HepG2 (cell line): Measurements from ENCODE around the gene PITHD1. TPM values are rescaled to one million over a fixed set of nuclear protein-coding genes. Genes with fewer than 3 reads are reported as not detected.

ENCODE experiments used
- AGO2 ChIP-seq: fragments of 200-400 bp; formaldehyde crosslinking; optimal IDR thresholded peaks from 2 replicates; pipeline ENCODE3; 2017; ENCODE audit warnings: mild to moderate bottlenecking, low read depth, low read length, moderate library complexity
- ELF3 ChIP-seq: IDR thresholded peaks from 2 replicates; pipeline ENCODE4 v1.6.1; 2016; ENCODE audit warnings: missing genetic modification reagents, missing compliant biosample characterization
- FOXM1 ChIP-seq: sonication (generic); formaldehyde crosslinking; IDR thresholded peaks from 2 replicates; pipeline ENCODE4 v1.5.0; 2020; ENCODE audit warnings: missing genetic modification reagents
- GATAD1 ChIP-seq: IDR thresholded peaks from 2 replicates; pipeline ENCODE4 v1.6.1; 2016; ENCODE audit warnings: missing genetic modification reagents, missing compliant biosample characterization
- HHEX ChIP-seq: IDR thresholded peaks from 2 replicates; pipeline ENCODE4 v1.6.1; 2016; ENCODE audit warnings: control low read depth
- HIVEP1 ChIP-seq: sonication (generic); formaldehyde crosslinking; IDR thresholded peaks from 2 replicates; pipeline ENCODE4 v1.4.0; 2020; ENCODE audit warnings: mild to moderate bottlenecking, missing genetic modification reagents
- HOXA9 ChIP-seq: sonication (generic); formaldehyde crosslinking; IDR thresholded peaks from 2 replicates; pipeline ENCODE4 v1.8.1; 2022; ENCODE audit warnings: missing genetic modification reagents, mild to moderate bottlenecking, moderate library complexity, borderline replicate concordance
- MBD4 ChIP-seq: IDR thresholded peaks from 2 replicates; pipeline ENCODE4 v1.6.1; 2012; ENCODE audit warnings: low read length, inconsistent platforms, borderline replicate concordance
- MIXL1 ChIP-seq: IDR thresholded peaks from 2 replicates; pipeline ENCODE4 v1.6.1; 2016
- PAWR ChIP-seq: sonication (generic); formaldehyde crosslinking; IDR thresholded peaks from 2 replicates; pipeline ENCODE4 v1.4.0; 2020; ENCODE audit warnings: missing genetic modification reagents, mild to moderate bottlenecking, borderline replicate concordance
- PHF21A ChIP-seq: sonication (generic); formaldehyde crosslinking; IDR thresholded peaks from 2 replicates; pipeline ENCODE4 v1.5.0; 2020; ENCODE audit warnings: mild to moderate bottlenecking, missing genetic modification reagents
- SMAD1 ChIP-seq: sonication (generic); formaldehyde crosslinking; IDR thresholded peaks from 2 replicates; pipeline ENCODE4 v1.4.0; 2020; ENCODE audit warnings: missing genetic modification reagents, low read depth, mild to moderate bottlenecking, borderline replicate concordance
- SPEN ChIP-seq: sonication (generic); formaldehyde crosslinking; IDR thresholded peaks from 2 replicates; pipeline ENCODE4 v1.5.1; 2020; ENCODE audit warnings: low read depth, mild to moderate bottlenecking, missing genetic modification reagents
- ZBTB8A ChIP-seq: sonication (generic); formaldehyde crosslinking; IDR thresholded peaks from 2 replicates; pipeline ENCODE4 v1.4.0; 2020; ENCODE audit warnings: mild to moderate bottlenecking, low read depth, missing genetic modification reagents, borderline replicate concordance
- ZNF24 ChIP-seq: fragments of 450-650 bp; IDR thresholded peaks from 2 replicates; pipeline ENCODE4 v1.6.1; 2017; ENCODE audit warnings: antibody characterized with exemption, mild to moderate bottlenecking
- ZNF451 ChIP-seq: sonication (generic); formaldehyde crosslinking; IDR thresholded peaks from 2 replicates; pipeline ENCODE4 v1.5.0; 2020; ENCODE audit warnings: mild to moderate bottlenecking, missing genetic modification reagents
- ZNF713 ChIP-seq: sonication (generic); formaldehyde crosslinking; IDR thresholded peaks from 2 replicates; pipeline ENCODE4 v1.4.0; 2020; ENCODE audit warnings: mild to moderate bottlenecking, missing genetic modification reagents
- polyA plus RNA-seq, 8 experiments: library from polyadenylated mRNA; depleted of rRNA in 3 of 8; stranded (reverse) in 7 of 8; unstranded in 1 of 8; fragments of >200 nt; fragmentation: Illumina TruSeq in 4 of 8; extraction: Trizol in 4 of 8; gene quantifications; 2 replicates each; pipeline versions ENCODE4 v1.2.1 to v1.2.3, GENCODE V29; 2011 to 2016; ENCODE audit warnings: low read depth in 4 of 8, missing spikeins in 1 of 8, mixed read lengths in 1 of 8; ENCODE audit not compliant: insufficient read depth in 1 of 8
- total RNA-seq, 5 experiments: library from RNA; depleted of rRNA; stranded (reverse); fragments of >200 nt; fragmentation: Illumina TruSeq; extraction: Trizol; gene quantifications; 2 replicates each; pipeline ENCODE4 v1.2.3, GENCODE V29; 2016; ENCODE audit warnings: low read depth in 1 of 5
- TF ChIP-seq, protein P1 (sequence below): sonication (generic); formaldehyde crosslinking; IDR thresholded peaks from 2 replicates; pipeline ENCODE4 v1.4.0; 2020; ENCODE audit warnings: missing genetic modification reagents, borderline replicate concordance
- TF ChIP-seq, protein P2 (sequence below): sonication (generic); formaldehyde crosslinking; IDR thresholded peaks from 2 replicates; pipeline ENCODE4 v1.8.0; 2022; ENCODE audit warnings: missing genetic modification reagents, low read depth, mild to moderate bottlenecking, borderline replicate concordance
- TF ChIP-seq, protein P3 (sequence below): sonication (generic); formaldehyde crosslinking; IDR thresholded peaks from 2 replicates; pipeline ENCODE4 v1.8.0; 2022; ENCODE audit warnings: missing genetic modification reagents, mild to moderate bottlenecking, borderline replicate concordance
- TF ChIP-seq, protein P4 (sequence below): sonication (generic); formaldehyde crosslinking; IDR thresholded peaks from 2 replicates; pipeline ENCODE4 v1.5.0; 2020; ENCODE audit warnings: mild to moderate bottlenecking, missing genetic modification reagents, moderate library complexity
- TF ChIP-seq, protein P5 (sequence below): conservative IDR thresholded peaks from 2 replicates; pipeline ENCODE4 v1.6.1; 2018; ENCODE audit warnings: missing genetic modification reagents

The PITHD1 gene
- total and polyA plus RNA-seq, 2 of the 13 experiments (the other 11 are each of a cell fraction or from before 2014, with no cell fraction given), result 28.0 to 37.3 TPM

- TF ChIP-seq, protein P1, sequence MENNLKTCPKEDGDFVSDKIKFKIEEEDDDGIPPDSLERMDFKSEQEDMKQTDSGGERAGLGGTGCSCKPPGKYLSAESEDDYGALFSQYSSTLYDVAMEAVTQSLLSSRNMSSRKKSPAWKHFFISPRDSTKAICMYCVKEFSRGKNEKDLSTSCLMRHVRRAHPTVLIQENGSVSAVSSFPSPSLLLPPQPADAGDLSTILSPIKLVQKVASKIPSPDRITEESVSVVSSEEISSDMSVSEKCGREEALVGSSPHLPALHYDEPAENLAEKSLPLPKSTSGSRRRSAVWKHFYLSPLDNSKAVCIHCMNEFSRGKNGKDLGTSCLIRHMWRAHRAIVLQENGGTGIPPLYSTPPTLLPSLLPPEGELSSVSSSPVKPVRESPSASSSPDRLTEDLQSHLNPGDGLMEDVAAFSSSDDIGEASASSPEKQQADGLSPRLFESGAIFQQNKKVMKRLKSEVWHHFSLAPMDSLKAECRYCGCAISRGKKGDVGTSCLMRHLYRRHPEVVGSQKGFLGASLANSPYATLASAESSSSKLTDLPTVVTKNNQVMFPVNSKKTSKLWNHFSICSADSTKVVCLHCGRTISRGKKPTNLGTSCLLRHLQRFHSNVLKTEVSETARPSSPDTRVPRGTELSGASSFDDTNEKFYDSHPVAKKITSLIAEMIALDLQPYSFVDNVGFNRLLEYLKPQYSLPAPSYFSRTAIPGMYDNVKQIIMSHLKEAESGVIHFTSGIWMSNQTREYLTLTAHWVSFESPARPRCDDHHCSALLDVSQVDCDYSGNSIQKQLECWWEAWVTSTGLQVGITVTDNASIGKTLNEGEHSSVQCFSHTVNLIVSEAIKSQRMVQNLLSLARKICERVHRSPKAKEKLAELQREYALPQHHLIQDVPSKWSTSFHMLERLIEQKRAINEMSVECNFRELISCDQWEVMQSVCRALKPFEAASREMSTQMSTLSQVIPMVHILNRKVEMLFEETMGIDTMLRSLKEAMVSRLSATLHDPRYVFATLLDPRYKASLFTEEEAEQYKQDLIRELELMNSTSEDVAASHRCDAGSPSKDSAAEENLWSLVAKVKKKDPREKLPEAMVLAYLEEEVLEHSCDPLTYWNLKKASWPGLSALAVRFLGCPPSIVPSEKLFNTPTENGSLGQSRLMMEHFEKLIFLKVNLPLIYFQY (CRISPR knock-in tag), result no peak; the same call in 1 of the 2 replicates
- TF ChIP-seq, protein P2, sequence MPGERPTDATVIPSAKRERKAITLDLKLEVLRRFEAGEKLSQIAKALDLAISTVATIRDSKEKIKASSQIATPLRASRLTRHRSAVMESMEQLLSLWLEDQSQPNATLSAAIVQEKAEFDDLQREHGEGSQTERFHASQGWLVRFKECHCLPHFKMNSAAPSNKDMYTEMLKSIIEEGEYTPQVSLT (CRISPR knock-in tag), result no peak
- no peak for TF ChIP-seq PAWR
- TF ChIP-seq FOXM1, result peak; percentile 69; the same call in 1 of the 2 replicates
- peak; percentile 78 for TF ChIP-seq SPEN (CRISPR knock-in tag)
- TF ChIP-seq SMAD1, result 0 out of 2 replicates have a peak, but pooled peaks have one; percentile 31
- peak; percentile 44; the same call in 1 of the 2 replicates for TF ChIP-seq HIVEP1
- peak; percentile 60 for TF ChIP-seq ELF3 (CRISPR knock-in tag)
- TF ChIP-seq, protein P3, sequence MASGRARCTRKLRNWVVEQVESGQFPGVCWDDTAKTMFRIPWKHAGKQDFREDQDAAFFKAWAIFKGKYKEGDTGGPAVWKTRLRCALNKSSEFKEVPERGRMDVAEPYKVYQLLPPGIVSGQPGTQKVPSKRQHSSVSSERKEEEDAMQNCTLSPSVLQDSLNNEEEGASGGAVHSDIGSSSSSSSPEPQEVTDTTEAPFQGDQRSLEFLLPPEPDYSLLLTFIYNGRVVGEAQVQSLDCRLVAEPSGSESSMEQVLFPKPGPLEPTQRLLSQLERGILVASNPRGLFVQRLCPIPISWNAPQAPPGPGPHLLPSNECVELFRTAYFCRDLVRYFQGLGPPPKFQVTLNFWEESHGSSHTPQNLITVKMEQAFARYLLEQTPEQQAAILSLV (CRISPR knock-in tag), result peak; percentile 89
- no peak for TF ChIP-seq MBD4
- TF ChIP-seq AGO2, result peak; percentile 77
- no peak for TF ChIP-seq HHEX (CRISPR knock-in tag)
- TF ChIP-seq, protein P4, sequence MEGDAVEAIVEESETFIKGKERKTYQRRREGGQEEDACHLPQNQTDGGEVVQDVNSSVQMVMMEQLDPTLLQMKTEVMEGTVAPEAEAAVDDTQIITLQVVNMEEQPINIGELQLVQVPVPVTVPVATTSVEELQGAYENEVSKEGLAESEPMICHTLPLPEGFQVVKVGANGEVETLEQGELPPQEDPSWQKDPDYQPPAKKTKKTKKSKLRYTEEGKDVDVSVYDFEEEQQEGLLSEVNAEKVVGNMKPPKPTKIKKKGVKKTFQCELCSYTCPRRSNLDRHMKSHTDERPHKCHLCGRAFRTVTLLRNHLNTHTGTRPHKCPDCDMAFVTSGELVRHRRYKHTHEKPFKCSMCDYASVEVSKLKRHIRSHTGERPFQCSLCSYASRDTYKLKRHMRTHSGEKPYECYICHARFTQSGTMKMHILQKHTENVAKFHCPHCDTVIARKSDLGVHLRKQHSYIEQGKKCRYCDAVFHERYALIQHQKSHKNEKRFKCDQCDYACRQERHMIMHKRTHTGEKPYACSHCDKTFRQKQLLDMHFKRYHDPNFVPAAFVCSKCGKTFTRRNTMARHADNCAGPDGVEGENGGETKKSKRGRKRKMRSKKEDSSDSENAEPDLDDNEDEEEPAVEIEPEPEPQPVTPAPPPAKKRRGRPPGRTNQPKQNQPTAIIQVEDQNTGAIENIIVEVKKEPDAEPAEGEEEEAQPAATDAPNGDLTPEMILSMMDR (CRISPR knock-in tag), result peak; percentile 9; the same call in 1 of the 2 replicates
- peak; percentile 96 for TF ChIP-seq GATAD1 (CRISPR knock-in tag)
- no peak for TF ChIP-seq ZNF24
- TF ChIP-seq PHF21A (CRISPR knock-in tag), result peak; percentile 43; the same call in 1 of the 2 replicates
- no peak for TF ChIP-seq ZBTB8A (CRISPR knock-in tag)
- TF ChIP-seq ZNF451 (CRISPR knock-in tag), result peak; percentile 71
- TF ChIP-seq, protein P5, sequence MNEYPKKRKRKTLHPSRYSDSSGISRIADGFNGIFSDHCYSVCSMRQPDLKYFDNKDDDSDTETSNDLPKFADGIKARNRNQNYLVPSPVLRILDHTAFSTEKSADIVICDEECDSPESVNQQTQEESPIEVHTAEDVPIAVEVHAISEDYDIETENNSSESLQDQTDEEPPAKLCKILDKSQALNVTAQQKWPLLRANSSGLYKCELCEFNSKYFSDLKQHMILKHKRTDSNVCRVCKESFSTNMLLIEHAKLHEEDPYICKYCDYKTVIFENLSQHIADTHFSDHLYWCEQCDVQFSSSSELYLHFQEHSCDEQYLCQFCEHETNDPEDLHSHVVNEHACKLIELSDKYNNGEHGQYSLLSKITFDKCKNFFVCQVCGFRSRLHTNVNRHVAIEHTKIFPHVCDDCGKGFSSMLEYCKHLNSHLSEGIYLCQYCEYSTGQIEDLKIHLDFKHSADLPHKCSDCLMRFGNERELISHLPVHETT (CRISPR knock-in tag), result 0 out of 2 replicates have a peak, but pooled peaks have one; percentile 41
- TF ChIP-seq ZNF713, result no peak
- TF ChIP-seq HOXA9, result no peak
- no peak; the same call in 1 of the 2 replicates for TF ChIP-seq MIXL1
These were observed 47.0 kb downstream of the PITHD1 start, which contains the start of gene HMGCL (continued) for GRCh38 chr1:23825076-23825761.
